OCI-LY1 (cell line): Measurements from ENCODE around the gene STAC2.
A peak's percentile ranks its signal among the peaks of the same experiment; 100 is the strongest.

ENCODE experiments used
- H2AFZ ChIP-seq: fragments of 200-600 bp; sonication (generic), shearing (Covaris generic); 2 replicates; pipeline ENCODE4 v1.6.0; 2014; ENCODE audit warnings: antibody characterized with exemption, mild to moderate bottlenecking, low read length
- H3F3A ChIP-seq: fragments of 200-600 bp; sonication (generic), shearing (Covaris generic); 2 replicates; pipeline ENCODE4 v1.6.0; 2014; ENCODE audit warnings: mild to moderate bottlenecking, antibody characterized with exemption, low read length, moderate library complexity; ENCODE audit not compliant: insufficient read depth
- H3K27ac ChIP-seq: fragments of 200-600 bp; sonication (generic); 2 replicates; pipeline ENCODE4 v1.5.1; 2014; ENCODE audit warnings: low read length, mixed run types, mild to moderate bottlenecking, low read depth; ENCODE audit not compliant: poor library complexity, severe bottlenecking
- H3K27me3 ChIP-seq: fragments of 200-600 bp; sonication (generic); 2 replicates; pipeline ENCODE4 v1.6.0; 2014; ENCODE audit warnings: antibody characterized with exemption, mild to moderate bottlenecking, low read length, moderate library complexity; ENCODE audit not compliant: insufficient read depth
- H3K36me3 ChIP-seq: fragments of 200-600 bp; sonication (generic); 2 replicates; pipeline ENCODE4 v1.6.1; 2014; ENCODE audit warnings: mild to moderate bottlenecking, antibody characterized with exemption, low read length, moderate library complexity, mixed read lengths; ENCODE audit not compliant: insufficient read depth
- H3K4me1 ChIP-seq: fragments of 200-600 bp; sonication (generic); 2 replicates; pipeline ENCODE4 v1.5.1; 2014; ENCODE audit warnings: mild to moderate bottlenecking, low read length, moderate library complexity; ENCODE audit not compliant: insufficient read depth, severe bottlenecking
- H3K4me2 ChIP-seq: fragments of 200-600 bp; sonication (generic), shearing (Covaris generic); 2 replicates; pipeline ENCODE4 v1.6.1; 2014; ENCODE audit warnings: low read length
- H3K4me3 ChIP-seq: fragments of 200-600 bp; sonication (generic); 2 replicates; pipeline ENCODE4 v1.5.1; 2014; ENCODE audit warnings: low read length, low read depth, mild to moderate bottlenecking, mixed read lengths; ENCODE audit not compliant: poor library complexity, severe bottlenecking
- H3K79me2 ChIP-seq: fragments of 200-600 bp; shearing (Covaris generic); 2 replicates; pipeline ENCODE4 v1.6.1; 2016; ENCODE audit warnings: mixed run types, low read length, mixed read lengths; ENCODE audit not compliant: insufficient read depth
- H3K9ac ChIP-seq: fragments of 200-600 bp; sonication (generic), shearing (Covaris generic); 2 replicates; pipeline ENCODE4 v1.6.1; 2014; ENCODE audit warnings: mild to moderate bottlenecking, low read length, mixed read lengths
- H3K9me2 ChIP-seq: fragments of 200-600 bp; sonication (generic), shearing (Covaris generic); 2 replicates; pipeline ENCODE4 v1.6.1; 2014; ENCODE audit warnings: low read depth, mild to moderate bottlenecking, low read length, mixed read lengths
- H3K9me3 ChIP-seq: fragments of 200-600 bp; shearing (Covaris generic); 2 replicates; pipeline ENCODE4 v1.6.1; 2014; ENCODE audit warnings: low read length, mixed read lengths
- H4K20me1 ChIP-seq: fragments of 200-600 bp; sonication (generic), shearing (Covaris generic); 2 replicates; pipeline ENCODE4 v1.6.0; 2016; ENCODE audit warnings: mild to moderate bottlenecking, low read length; ENCODE audit not compliant: insufficient read depth
- CTCF ChIP-seq: fragments of 200-600 bp; sonication (generic), shearing (Covaris generic); IDR thresholded peaks from 2 replicates; pipeline ENCODE4 v1.5.1; 2017; ENCODE audit warnings: mild to moderate bottlenecking, antibody characterized with exemption, low read length, moderate library complexity, mixed read lengths
- EZH2 ChIP-seq: fragments of 200-600 bp; sonication (generic), shearing (Covaris generic); IDR thresholded peaks from 2 replicates; pipeline ENCODE4 v1.8.0; 2017; ENCODE audit warnings: borderline replicate concordance, mixed run types, mild to moderate bottlenecking, antibody characterized with exemption, low read length, moderate library complexity, mixed read lengths

STAC2 gene

GRCh38 chr17:39194089-39194984 is 31.4 kb downstream of the STAC2 start:
- Histone ChIP-seq H3K9me2 (no peaks in the 10 kb centered on the region), H4K20me1 (no peaks in the 10 kb centered on the region), H2AFZ (no peak overlapping the region), H3K79me2 (no peaks in the 10 kb centered on the region), H3K27ac (peak overlapping the region; percentile 82), H3K4me2 (peak overlapping the region; percentile 99; the same call in 1 of the 2 replicates), H3K27me3 (no peaks in the 10 kb centered on the region), H3K9ac (no peak overlapping the region), H3K4me3 (no peak overlapping the region), H3K9me3 (no peaks in the 10 kb centered on the region), H3K36me3 (peaks cover 40% of the 10 kb centered on the region), H3K4me1 (peaks cover 35% of the 10 kb centered on the region), H3F3A (peaks cover 9% of the 10 kb centered on the region; the same call in 1 of the 2 replicates)
- TF ChIP-seq EZH2: no peak
- TF ChIP-seq CTCF: peak; percentile 34; the same call in 1 of the 2 replicates

- Histone ChIP-seq H3K4me3 (no peak overlapping the region), H3F3A (0 out of 2 replicates have a peak, but pooled peaks cover 2% of the 10 kb centered on the region), H3K36me3 (peaks cover 44% of the 10 kb centered on the region), H3K27ac (no peak overlapping the region), H3K27me3 (no peaks in the 10 kb centered on the region), H3K9ac (no peak overlapping the region), H2AFZ (no peak overlapping the region), H4K20me1 (no peaks in the 10 kb centered on the region), H3K4me2 (no peak overlapping the region), H3K79me2 (no peaks in the 10 kb centered on the region), H3K4me1 (peaks cover 25% of the 10 kb centered on the region), H3K9me3 (no peaks in the 10 kb centered on the region), H3K9me2 (no peaks in the 10 kb centered on the region)
- no peak for TF ChIP-seq CTCF
- TF ChIP-seq EZH2: no peak
Observed at GRCh38 chr17:39193346-39193745, 32.4 kb downstream of the STAC2 start.

GRCh38 chr17:39192901-39193300 is 32.8 kb downstream of the STAC2 start:
- Histone ChIP-seq H3F3A (0 out of 2 replicates have a peak, but pooled peaks cover 2% of the 10 kb centered on the region), H3K9me2 (no peaks in the 10 kb centered on the region), H3K4me1 (peaks cover 20% of the 10 kb centered on the region), H3K4me2 (no peak overlapping the region), H3K79me2 (no peaks in the 10 kb centered on the region), H3K36me3 (peaks cover 46% of the 10 kb centered on the region), H3K27me3 (no peaks in the 10 kb centered on the region), H3K27ac (no peak overlapping the region), H3K9ac (no peak overlapping the region), H3K4me3 (no peak overlapping the region), H3K9me3 (no peaks in the 10 kb centered on the region), H4K20me1 (no peaks in the 10 kb centered on the region), H2AFZ (no peak overlapping the region)
- no peak for TF ChIP-seq CTCF
- no peak for TF ChIP-seq EZH2
